H1 (cell line): Measurements from ENCODE around the gene AGT. TPM values are rescaled to one million over a fixed set of nuclear protein-coding genes. Genes with fewer than 3 reads are reported as not detected.

ENCODE experiments used
- CTCF ChIA-PET: fragments of 300-600 bp; sonication (Branson Sonifier 250); formaldehyde crosslinking; loops from one replicate; lab custom pipeline; 2021; ENCODE audit not compliant: partially characterized antibody; lab: Charles Lee
- POLR2A ChIA-PET: fragments of 300-600 bp; sonication (Branson Sonifier 250); formaldehyde crosslinking; loops from one replicate; lab custom pipeline; 2021; ENCODE audit warnings: inconsistent platforms; ENCODE audit not compliant: partially characterized antibody; lab: Charles Lee
- DNase-seq, 2 experiments: peaks; one replicate each; pipeline versions ENCODE4 v3.0.0 to v3.0.0-alpha.2; 2010 to 2022; ENCODE audit warnings: low spot score in 2 of 2, low read depth in 1 of 2, mixed read lengths in 1 of 2
- FAIRE-seq: peaks from 2 replicates; lab custom pipeline; 2011; peaks lifted over from hg19 to GRCh38; lab: Jason Lieb, UNC
- H2AFZ ChIP-seq: 2 replicates; pipeline ENCODE4 v1.8.1; 2012; ENCODE audit warnings: low read length, inconsistent platforms
- H2AK5ac ChIP-seq: 2 replicates; pipeline ENCODE4 v1.6.1; 2013; ENCODE audit warnings: low read depth, low read length
- H2BK120ac ChIP-seq: replicated peaks from 2 replicates; pipeline ENCODE3; 2013; ENCODE audit warnings: low read depth, low read length, inconsistent platforms
- H2BK12ac ChIP-seq: 2 replicates; pipeline ENCODE4 v1.6.1; 2013; ENCODE audit warnings: low read depth, low read length
- H2BK15ac ChIP-seq: 2 replicates; pipeline ENCODE4 v1.6.1; 2013; ENCODE audit warnings: low read length
- H2BK20ac ChIP-seq: 2 replicates; pipeline ENCODE4 v1.6.1; 2013; ENCODE audit warnings: low read length
- H2BK5ac ChIP-seq: 2 replicates; pipeline ENCODE4 v1.6.1; 2013; ENCODE audit warnings: low read depth, low read length
- H3K14ac ChIP-seq: 2 replicates; pipeline ENCODE4 v1.6.1; 2013; ENCODE audit warnings: inconsistent platforms; ENCODE audit not compliant: insufficient read length
- H3K18ac ChIP-seq: 2 replicates; pipeline ENCODE4 v1.6.1; 2013; ENCODE audit warnings: low read length; ENCODE audit errors: extremely low read depth
- H3K23ac ChIP-seq: 2 replicates; pipeline ENCODE4 v1.6.1; 2013; ENCODE audit warnings: inconsistent platforms; ENCODE audit not compliant: insufficient read length
- H3K23me2 ChIP-seq: 2 replicates; pipeline ENCODE4 v1.6.1; 2013; ENCODE audit warnings: low read depth, low read length
- H3K27ac ChIP-seq: 2 replicates; pipeline ENCODE4 v1.6.1; 2011; ENCODE audit warnings: low read depth, low read length, inconsistent platforms
- H3K27me3 ChIP-seq, 4 experiments: replicated peaks in 1 of 4; 1 replicate in 1 of 4; 2 replicates in 3 of 4; pipeline versions ENCODE4 v1.6.1 to v1.8.1; 2011 to 2013; ENCODE audit warnings: low read length in 3 of 4, mild to moderate bottlenecking in 3 of 4, inconsistent platforms in 2 of 4, mixed read lengths in 2 of 4, moderate library complexity in 1 of 4; ENCODE audit not compliant: control insufficient read depth in 3 of 4, insufficient read depth in 3 of 4; ENCODE audit errors: extremely low read depth in 1 of 4
- H3K36me3 ChIP-seq, 4 experiments: 2 replicates each; pipeline versions ENCODE4 v1.6.1 to v1.8.1; 2011 to 2013; ENCODE audit warnings: mild to moderate bottlenecking in 4 of 4, low read length in 3 of 4, moderate library complexity in 2 of 4, control low read depth in 1 of 4, inconsistent platforms in 1 of 4; ENCODE audit not compliant: insufficient read depth in 4 of 4, control insufficient read depth in 2 of 4
- H3K4ac ChIP-seq: replicated peaks from 2 replicates; pipeline ENCODE3; 2013; ENCODE audit warnings: low read length, low read depth, mixed read lengths, inconsistent platforms; ENCODE audit not compliant: insufficient read length
- H3K4me1 ChIP-seq, 4 experiments: replicated peaks in 1 of 4; 1 replicate in 1 of 4; 2 replicates in 3 of 4; pipeline versions ENCODE4 v1.6.1 to v1.8.1; 2011 to 2013; ENCODE audit warnings: low read length in 3 of 4, inconsistent platforms in 2 of 4, mixed read lengths in 1 of 4; ENCODE audit not compliant: insufficient read depth in 4 of 4, control insufficient read depth in 3 of 4
- H3K4me2 ChIP-seq, 2 experiments: 2 replicates each; pipeline versions ENCODE4 v1.6.1 to v1.8.1; 2011 to 2013; ENCODE audit warnings: low read depth in 2 of 2, low read length in 2 of 2, control low read depth in 1 of 2, inconsistent platforms in 1 of 2, mild to moderate bottlenecking in 1 of 2; ENCODE audit not compliant: insufficient read depth in 1 of 2
- H3K4me3 ChIP-seq, 4 experiments: fragments of 200-600, 300-600 bp in 1 of 4; sonication (generic), shearing (Covaris generic), sonication (Bioruptor Twin) in 1 of 4; 2 replicates each; pipeline versions ENCODE4 v1.5.1 to v1.8.1; 2011 to 2016; ENCODE audit warnings: low read length in 4 of 4, low read depth in 3 of 4, control low read depth in 2 of 4, inconsistent platforms in 2 of 4, mild to moderate bottlenecking in 2 of 4, mixed read lengths in 1 of 4, moderate library complexity in 1 of 4; ENCODE audit not compliant: insufficient read depth in 2 of 4; ENCODE audit errors: extremely low read depth in 1 of 4
- H3K56ac ChIP-seq: replicated peaks from 2 replicates; pipeline ENCODE3; 2013; ENCODE audit warnings: low read depth, mild to moderate bottlenecking, mixed read lengths, low read length, inconsistent platforms; ENCODE audit not compliant: insufficient read length
- H3K79me1 ChIP-seq: 2 replicates; pipeline ENCODE4 v1.6.1; 2013; ENCODE audit warnings: low read depth, low read length, control low read depth
- H3K79me2 ChIP-seq, 2 experiments: 2 replicates each; pipeline versions ENCODE4 v1.6.1 to v1.8.1; 2012 to 2013; ENCODE audit warnings: low read length in 2 of 2, mild to moderate bottlenecking in 2 of 2, inconsistent platforms in 1 of 2; ENCODE audit not compliant: insufficient read depth in 2 of 2, control insufficient read depth in 1 of 2
- H3K9ac ChIP-seq, 4 experiments: replicated peaks in 1 of 4; 1 replicate in 1 of 4; 2 replicates in 3 of 4; pipeline versions ENCODE4 v1.6.1 to v1.8.1; 2011 to 2013; ENCODE audit warnings: low read depth in 3 of 4, low read length in 3 of 4, control low read depth in 2 of 4, mild to moderate bottlenecking in 2 of 4, moderate library complexity in 2 of 4, inconsistent platforms in 1 of 4; ENCODE audit errors: extremely low read depth in 1 of 4
- H3K9me3 ChIP-seq, 2 experiments: 2 replicates each; pipeline versions ENCODE4 v1.6.1 to v1.8.1; 2012 to 2013; ENCODE audit warnings: mild to moderate bottlenecking in 2 of 2, moderate library complexity in 2 of 2, control low read depth in 1 of 2, inconsistent platforms in 1 of 2, low read depth in 1 of 2, low read length in 1 of 2, mixed read lengths in 1 of 2; ENCODE audit not compliant: insufficient read depth in 2 of 2
- H4K20me1 ChIP-seq, 2 experiments: replicated peaks in 1 of 2; 2 replicates each; pipeline versions ENCODE3 to v1.8.1; 2011 to 2013; ENCODE audit warnings: inconsistent platforms in 2 of 2, low read length in 2 of 2, mild to moderate bottlenecking in 1 of 2; ENCODE audit not compliant: insufficient read depth in 2 of 2, control insufficient read depth in 1 of 2
- H4K5ac ChIP-seq: 2 replicates; pipeline ENCODE4 v1.6.1; 2013; ENCODE audit warnings: low read length, low read depth, mixed read lengths, inconsistent platforms; ENCODE audit not compliant: insufficient read length
- H4K8ac ChIP-seq: 2 replicates; pipeline ENCODE4 v1.8.0; 2013; ENCODE audit warnings: mild to moderate bottlenecking, moderate library complexity, low read length, inconsistent platforms; ENCODE audit not compliant: insufficient read depth; ENCODE audit errors: extremely low read depth
- H4K91ac ChIP-seq: replicated peaks from 2 replicates; pipeline ENCODE3; 2013; ENCODE audit warnings: low read length, mixed read lengths, inconsistent platforms; ENCODE audit not compliant: insufficient read length
- CEBPB ChIP-seq: IDR thresholded peaks from 2 replicates; pipeline ENCODE4 v1.6.1; 2012; ENCODE audit warnings: low read depth, low read length
- EP300 ChIP-seq, 2 experiments: IDR thresholded peaks; 1 replicate in 1 of 2; 2 replicates in 1 of 2; pipeline ENCODE4 v1.6.1; 2011 to 2012; ENCODE audit warnings: low read depth in 2 of 2, low read length in 2 of 2, mild to moderate bottlenecking in 2 of 2, borderline replicate concordance in 1 of 2, inconsistent platforms in 1 of 2, moderate library complexity in 1 of 2
- GABPA ChIP-seq: IDR thresholded peaks from 2 replicates; pipeline ENCODE4 v1.6.1; 2011; ENCODE audit warnings: mild to moderate bottlenecking, low read length, moderate library complexity, borderline replicate concordance; ENCODE audit not compliant: insufficient read depth
- KDM4A ChIP-seq: IDR thresholded peaks from one replicate; pipeline ENCODE4 v1.7.1; 2012; ENCODE audit warnings: low read depth, mild to moderate bottlenecking, moderate library complexity, low read length, inconsistent platforms; ENCODE audit not compliant: severe bottlenecking
- NANOG ChIP-seq: IDR thresholded peaks from 2 replicates; pipeline ENCODE4 v1.6.1; 2011; ENCODE audit warnings: low read length, low read depth, mild to moderate bottlenecking, inconsistent platforms; ENCODE audit not compliant: insufficient read depth, poor library complexity, severe bottlenecking
- NRF1 ChIP-seq: IDR thresholded peaks from 2 replicates; pipeline ENCODE4 v1.6.1; 2011; ENCODE audit warnings: mild to moderate bottlenecking, low read depth, low read length, improper control_type of control experiment
- RNF2 ChIP-seq: fragments of 200-900, 300-1000 bp; sonication (generic); IDR thresholded peaks from 2 replicates; pipeline ENCODE4 v1.7.1; 2016; ENCODE audit warnings: borderline replicate concordance, low read depth, mild to moderate bottlenecking, antibody characterized with exemption, low read length; ENCODE audit not compliant: poor library complexity, severe bottlenecking; ENCODE audit errors: missing control alignments
- RXRA ChIP-seq: IDR thresholded peaks from 2 replicates; pipeline ENCODE4 v1.6.1; 2011; ENCODE audit warnings: low read depth, mild to moderate bottlenecking, low read length, moderate library complexity; ENCODE audit not compliant: insufficient read depth
- SIRT6 ChIP-seq: IDR thresholded peaks from one replicate; pipeline ENCODE4 v1.7.1; 2012; ENCODE audit warnings: low read length, inconsistent platforms
- SP2 ChIP-seq: IDR thresholded peaks from 2 replicates; pipeline ENCODE4 v1.6.1; 2012; ENCODE audit warnings: mild to moderate bottlenecking, low read length, inconsistent platforms
- SRF ChIP-seq: IDR thresholded peaks from 2 replicates; pipeline ENCODE4 v1.6.1; 2011; ENCODE audit warnings: mild to moderate bottlenecking, low read depth, low read length, moderate library complexity
- TBP ChIP-seq: IDR thresholded peaks from 2 replicates; pipeline ENCODE4 v1.6.1; 2011; ENCODE audit warnings: low read depth, low read length, improper control_type of control experiment
- WGBS, 2 experiments: shearing (Covaris generic) in 1 of 2; methylation state at CpG; one replicate each; pipeline versions ENCODE4 v1.1.6 to v1.1.7; 2013 to 2015; ENCODE audit warnings: low lambda C conversion rate in 2 of 2, mixed read lengths in 2 of 2, inconsistent platforms in 1 of 2, low coverage in 1 of 2, missing lambda C conversion rate in 1 of 2; ENCODE audit not compliant: insufficient replicate concordance in 2 of 2, insufficient coverage in 1 of 2, insufficient read length in 1 of 2; ENCODE audit errors: extremely low coverage in 1 of 2, missing lambda C conversion rate in 1 of 2; 5-methylcytosine and 5-hydroxymethylcytosine counted together
- polyA plus RNA-seq, 7 experiments: library from polyadenylated mRNA; depleted of rRNA in 3 of 7; stranded (reverse) in 5 of 7; unstranded in 2 of 7; fragments of >200 nt in 5 of 7; fragments of 200-250 nt in 2 of 7; gene quantifications; 1 replicate in 5 of 7; 2 replicates in 1 of 7; 4 replicates in 1 of 7; pipeline versions ENCODE4 v1.2.1 to v1.2.3, GENCODE V29; 2011 to 2013; ENCODE audit warnings: missing spikeins in 2 of 7, mixed read lengths in 2 of 7
- total RNA-seq: library from RNA; stranded (reverse); fragmentation: NEBNext Ultra II Directional; extraction: Animal tissue kit (Norgen Biotek cat#: 25700); gene quantifications from 2 replicates; pipeline ENCODE4 v1.2.1, GENCODE V29; 2021

The AGT gene
- total and polyA plus RNA-seq, 2 of the 8 experiments (the other 6 are each of a cell fraction or from before 2014, with no cell fraction given) = 0.20 TPM; not detected in 1

DNA sequence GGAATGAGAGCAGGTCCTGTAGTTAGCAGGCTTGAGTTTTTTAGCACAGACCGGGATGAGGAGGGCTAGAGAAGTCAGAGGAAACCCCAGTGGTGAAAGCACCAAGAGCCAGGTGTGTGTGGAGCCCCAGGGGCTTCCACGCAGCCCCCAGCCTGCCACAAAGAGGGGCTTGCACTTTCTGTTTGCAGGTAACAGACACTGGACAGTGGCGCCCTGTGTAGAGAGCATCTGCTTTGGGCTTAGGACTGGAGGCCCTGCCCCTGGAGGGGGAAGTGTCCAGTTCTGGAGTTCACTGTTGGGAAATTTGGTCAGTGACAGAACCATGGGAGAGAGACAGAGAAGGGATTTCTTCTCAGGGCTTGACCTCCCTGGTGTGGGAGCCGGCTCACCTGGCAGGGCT lies 19.5 kb downstream of the AGT start:
- ChIA-PET POLR2A (interaction anchor here (0.9 to 1.2 kb wide), 2 partner anchors 17 to 83 kb away, joined by 3 to 4 read pairs; no protein-coding TSS in a partner anchor), CTCF (interaction anchor here (1.1 to 1.5 kb wide), 2 partner anchors 51 to 53 kb away, joined by 3 to 5 read pairs; no protein-coding TSS in a partner anchor)
- no peak for FAIRE-seq
- H3K23me2 ChIP-seq = no peaks in the 10 kb centered on the region
- H2AFZ ChIP-seq = no peak overlapping the region
- no peaks in the 10 kb centered on the region for H3K27me3 ChIP-seq
- H4K5ac ChIP-seq = no peak overlapping the region
- H3K9ac ChIP-seq = no peak overlapping the region
- no peak overlapping the region for H3K23ac ChIP-seq
- no peak overlapping the region for H2AK5ac ChIP-seq
- H3K4me3 ChIP-seq = no peak overlapping the region
- H3K79me1 ChIP-seq = no peaks in the 10 kb centered on the region
- no peaks in the 10 kb centered on the region for H4K20me1 ChIP-seq
- H2BK12ac ChIP-seq = no peak overlapping the region
- H3K14ac ChIP-seq = no peak overlapping the region
- peaks cover 0 to 8% (median 1%) of the 10 kb centered on the region in 4 experiments; a peak in 1 of 7 replicates for H3K4me1 ChIP-seq
- peaks cover 7 to 40% (median 22%) of the 10 kb centered on the region in 4 experiments; a peak in 7 of 8 replicates for H3K36me3 ChIP-seq
- 92% methylated on average over 4 of the region's 4 CpGs; no CpG with 5 or more reads in 1 of the 2 experiments for WGBS, 2 experiments
- no peak overlapping the region for H3K4me2 ChIP-seq
- H4K91ac ChIP-seq = no peak overlapping the region
- H2BK5ac ChIP-seq = no peak overlapping the region
- no peak for DNase-seq
- no peaks in the 10 kb centered on the region for H3K79me2 ChIP-seq
- H4K8ac ChIP-seq = no peak overlapping the region; the same call in 1 of the 2 replicates
- H3K56ac ChIP-seq = no peak overlapping the region
- no peak overlapping the region for H2BK20ac ChIP-seq
- no peaks in the 10 kb centered on the region for H3K9me3 ChIP-seq
- H2BK120ac ChIP-seq = no peak overlapping the region
- no peak overlapping the region for H2BK15ac ChIP-seq
- no peak overlapping the region for H3K4ac ChIP-seq
- H3K18ac ChIP-seq = no peak overlapping the region
- no peak overlapping the region for H3K27ac ChIP-seq
- no peak for TF ChIP-seq SRF
- no peak for TF ChIP-seq RXRA
- no peak for TF ChIP-seq NRF1
- no peak for TF ChIP-seq GABPA
- TF ChIP-seq RNF2 = no peak
- TF ChIP-seq NANOG = no peak
- no peak for TF ChIP-seq CEBPB
- no peak for TF ChIP-seq SP2
- no peak for TF ChIP-seq SIRT6
- TF ChIP-seq KDM4A = no peak
- no peak for TF ChIP-seq EP300 (IDR thresholded peaks at IDR 0.05; ENCODE audit: borderline replicate concordance in 1 of 2, low read depth in 2 of 2, low read length in 2 of 2)
- TF ChIP-seq TBP = no peak
